ENCODE data around the gene KIF26B. TPM values are rescaled to one million over a fixed set of nuclear protein-coding genes. Genes with fewer than 3 reads are reported as not detected.

The KIF26B gene
- polyA plus RNA-seq, 1 donor (not counting 4 experiments of a cell fraction or from before 2014, with no cell fraction given) = 0.58 TPM

- H3K27me3 ChIP-seq (ENCODE audit: control insufficient read depth, extremely low read depth, insufficient read depth, low read length) = no peaks in the 10 kb centered on the region
- no peak overlapping the region for H3K27ac ChIP-seq (ENCODE audit: control insufficient read depth, insufficient read depth, low read length)
- H3K9me1 ChIP-seq (ENCODE audit: control insufficient read depth, extremely low read depth, insufficient read depth, low read length) = no peaks in the 10 kb centered on the region
- no peak for TF ChIP-seq EZH2 (IDR thresholded peaks at IDR 0.05; ENCODE audit: low read length)
- TF ChIP-seq, protein P1, sequence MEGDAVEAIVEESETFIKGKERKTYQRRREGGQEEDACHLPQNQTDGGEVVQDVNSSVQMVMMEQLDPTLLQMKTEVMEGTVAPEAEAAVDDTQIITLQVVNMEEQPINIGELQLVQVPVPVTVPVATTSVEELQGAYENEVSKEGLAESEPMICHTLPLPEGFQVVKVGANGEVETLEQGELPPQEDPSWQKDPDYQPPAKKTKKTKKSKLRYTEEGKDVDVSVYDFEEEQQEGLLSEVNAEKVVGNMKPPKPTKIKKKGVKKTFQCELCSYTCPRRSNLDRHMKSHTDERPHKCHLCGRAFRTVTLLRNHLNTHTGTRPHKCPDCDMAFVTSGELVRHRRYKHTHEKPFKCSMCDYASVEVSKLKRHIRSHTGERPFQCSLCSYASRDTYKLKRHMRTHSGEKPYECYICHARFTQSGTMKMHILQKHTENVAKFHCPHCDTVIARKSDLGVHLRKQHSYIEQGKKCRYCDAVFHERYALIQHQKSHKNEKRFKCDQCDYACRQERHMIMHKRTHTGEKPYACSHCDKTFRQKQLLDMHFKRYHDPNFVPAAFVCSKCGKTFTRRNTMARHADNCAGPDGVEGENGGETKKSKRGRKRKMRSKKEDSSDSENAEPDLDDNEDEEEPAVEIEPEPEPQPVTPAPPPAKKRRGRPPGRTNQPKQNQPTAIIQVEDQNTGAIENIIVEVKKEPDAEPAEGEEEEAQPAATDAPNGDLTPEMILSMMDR (optimal IDR thresholded peaks at IDR 0.05 in 1 of 3, IDR thresholded peaks at IDR 0.05 in 1 of 3, conservative IDR thresholded peaks at IDR 0.05 in 1 of 3; ENCODE audit: extremely low read depth in 1 of 3, insufficient read depth in 2 of 3, low read length in 3 of 3) = no peak
- no peak overlapping the region for H3K4me2 ChIP-seq (ENCODE audit: control insufficient read depth, extremely low read depth, insufficient read depth, low read depth, low read length)
- dilution Hi-C loops (cut with MboI; ENCODE audit: extremely low pct_ligation_motif_present, low sequenced_read_pairs) = no loop called here
- DNase-seq (ENCODE audit: low read depth, low spot score) (no peak), FAIRE-seq (no peak)
- H4K20me1 ChIP-seq (ENCODE audit: control insufficient read depth, extremely low read depth, insufficient read depth, low read length) = no peaks in the 10 kb centered on the region
- H3K9me3 ChIP-seq (ENCODE audit: control insufficient read depth, low read depth, low read length) = peaks cover 2% of the 10 kb centered on the region
- H3K36me3 ChIP-seq (ENCODE audit: control insufficient read depth in 2 of 2, extremely low read depth in 1 of 2, insufficient read depth in 2 of 2, low read length in 2 of 2) = peaks cover 0 to 2% of the 10 kb centered on the region in 2 experiments
- H3K79me2 ChIP-seq (ENCODE audit: control insufficient read depth, insufficient read depth, low read length) = no peaks in the 10 kb centered on the region
- H3K9ac ChIP-seq (ENCODE audit: control insufficient read depth, extremely low read depth, insufficient read depth, low read length) = no peak overlapping the region
- no peak overlapping the region for H3K4me3 ChIP-seq (ENCODE audit: control insufficient read depth in 2 of 3, extremely low read depth in 1 of 3, insufficient read depth in 2 of 3, low read depth in 1 of 3, low read length in 3 of 3)
- no peak overlapping the region for H2AFZ ChIP-seq (ENCODE audit: control insufficient read depth, low read length)
- H3K4me1 ChIP-seq (ENCODE audit: control insufficient read depth, extremely low read depth, insufficient read depth, low read length) = no peaks in the 10 kb centered on the region
These were observed 216.3 kb downstream of the KIF26B start for GRCh38 chr1:245370905-245371581.

GRCh38 chr1:245373131-245373530, 218.3 kb downstream of the KIF26B start:
- no peak for DNase-seq (ENCODE audit: low read depth, low spot score)
- Histone ChIP-seq H3K4me2 (ENCODE audit: control insufficient read depth, extremely low read depth, insufficient read depth, low read depth, low read length) (no peak overlapping the region), H2AFZ (ENCODE audit: control insufficient read depth, low read length) (no peak overlapping the region), H3K27ac (ENCODE audit: control insufficient read depth, insufficient read depth, low read length) (no peak overlapping the region), H3K9me3 (ENCODE audit: control insufficient read depth, low read depth, low read length) (no peaks in the 10 kb centered on the region), H3K9ac (ENCODE audit: control insufficient read depth, extremely low read depth, insufficient read depth, low read length) (no peak overlapping the region), H3K79me2 (ENCODE audit: control insufficient read depth, insufficient read depth, low read length) (no peaks in the 10 kb centered on the region), H3K27me3 (ENCODE audit: control insufficient read depth, extremely low read depth, insufficient read depth, low read length) (no peaks in the 10 kb centered on the region), H3K9me1 (ENCODE audit: control insufficient read depth, extremely low read depth, insufficient read depth, low read length) (no peaks in the 10 kb centered on the region), H3K36me3 (ENCODE audit: control insufficient read depth in 2 of 2, extremely low read depth in 1 of 2, insufficient read depth in 2 of 2, low read length in 2 of 2) (no peaks in the 10 kb centered on the region), H4K20me1 (ENCODE audit: control insufficient read depth, extremely low read depth, insufficient read depth, low read length) (no peaks in the 10 kb centered on the region), H3K4me1 (ENCODE audit: control insufficient read depth, extremely low read depth, insufficient read depth, low read length) (no peaks in the 10 kb centered on the region), H3K4me3 (ENCODE audit: control insufficient read depth in 2 of 3, extremely low read depth in 1 of 3, insufficient read depth in 2 of 3, low read depth in 1 of 3, low read length in 3 of 3) (no peak overlapping the region)
- dilution Hi-C loops (cut with MboI; ENCODE audit: extremely low pct_ligation_motif_present, low sequenced_read_pairs) = no loop called here
- FAIRE-seq = no peak
- TF ChIP-seq EZH2 (IDR thresholded peaks at IDR 0.05; ENCODE audit: low read length) = no peak
- TF ChIP-seq, protein P1 (optimal IDR thresholded peaks at IDR 0.05 in 1 of 3, IDR thresholded peaks at IDR 0.05 in 1 of 3, conservative IDR thresholded peaks at IDR 0.05 in 1 of 3; ENCODE audit: extremely low read depth in 1 of 3, insufficient read depth in 2 of 3, low read length in 3 of 3) = no peak
